Panc1 (cell line): ENCODE data around the gene CDADC1. TPM values are rescaled to one million over a fixed set of nuclear protein-coding genes. Genes with fewer than 3 reads are reported as not detected.

Source experiments
- ATAC-seq: fragments of 200-7000 bp; cut with Tn5 transposase; 2 replicates; pipeline ENCODE4 v1.9.1; 2020; ENCODE audit warnings: mild to moderate bottlenecking, moderate library complexity
- BruUV-seq: library from RNA; stranded (reverse); fragments of 400-500 nt; replicated peaks from 2 replicates; lab custom pipeline; 2021; lab: Mats Ljungman, UMichigan
- CTCF ChIA-PET: fragments of 300-600 bp; sonication (Branson Sonifier 250); formaldehyde crosslinking; loops from one replicate; lab custom pipeline; 2022; ENCODE audit warnings: antibody characterized with exemption; lab: Charles Lee
- POLR2A ChIA-PET: fragments of 300-600 bp; sonication (Branson Sonifier 250); formaldehyde crosslinking; loops from one replicate; lab custom pipeline; 2022; ENCODE audit warnings: antibody characterized with exemption; lab: Charles Lee
- DNase-seq: peaks from one replicate; pipeline ENCODE4 v3.0.0-alpha.2; 2010; ENCODE audit warnings: low read depth, low spot score
- H3K27ac ChIP-seq: 2 replicates; pipeline ENCODE4 v1.5.1; 2011; ENCODE audit warnings: mild to moderate bottlenecking, low read length, inconsistent platforms
- H3K27me3 ChIP-seq: fragments of 200-500 bp; sonication (Bioruptor generic); 2 replicates; pipeline ENCODE4 v1.6.0; 2014; ENCODE audit warnings: low read length, inconsistent platforms; ENCODE audit not compliant: control insufficient read depth, insufficient read depth
- H3K36me3 ChIP-seq: fragments of 200-500 bp; sonication (Bioruptor generic); 2 replicates; pipeline ENCODE4 v1.5.1; 2014; ENCODE audit warnings: inconsistent platforms, mild to moderate bottlenecking, low read length, moderate library complexity; ENCODE audit not compliant: control insufficient read depth, insufficient read depth
- H3K4me1 ChIP-seq: 2 replicates; pipeline ENCODE4 v1.5.1; 2011; ENCODE audit warnings: inconsistent platforms, mild to moderate bottlenecking, low read length, moderate library complexity; ENCODE audit not compliant: control insufficient read depth, insufficient read depth
- H3K4me3 ChIP-seq, 2 experiments: 2 replicates each; pipeline ENCODE4 v1.5.1; 2011 to 2012; ENCODE audit warnings: low read depth in 2 of 2, low read length in 2 of 2, mild to moderate bottlenecking in 2 of 2, inconsistent platforms in 1 of 2, moderate library complexity in 1 of 2
- H3K9me3 ChIP-seq: fragments of 200-500 bp; sonication (Bioruptor generic); 2 replicates; pipeline ENCODE4 v1.5.1; 2014; ENCODE audit warnings: low read depth, mild to moderate bottlenecking, inconsistent platforms, low read length, moderate library complexity; ENCODE audit not compliant: control insufficient read depth, insufficient read depth
- POLR2AphosphoS5 ChIP-seq: IDR thresholded peaks from 2 replicates; pipeline ENCODE4 v1.6.1; 2012; ENCODE audit warnings: mild to moderate bottlenecking, low read depth, low read length, moderate library complexity
- SIN3A ChIP-seq: IDR thresholded peaks from 2 replicates; pipeline ENCODE4 v1.6.1; 2012; ENCODE audit warnings: low read depth, mild to moderate bottlenecking, low read length, moderate library complexity, borderline replicate concordance; ENCODE audit not compliant: insufficient read depth
- TCF7L2 ChIP-seq: IDR thresholded peaks from 2 replicates; pipeline ENCODE4 v1.6.1; 2011; ENCODE audit warnings: mild to moderate bottlenecking, low read depth, low read length, inconsistent platforms
- in situ Hi-C: cut with HindIII; loops from 2 replicates; pipeline ENCODE4 v1.10.0; 2016; ENCODE audit warnings: low sequenced_read_pairs, low pct_unique_long_range_greater_than_20kb
- intact Hi-C: fragments of 100-400 bp; cut with micrococcal nuclease; formaldehyde crosslinking; loops from one replicate; pipeline ENCODE4 v1.10.0; 2022; ENCODE audit not compliant: unreplicated experiment
- total RNA-seq: library from RNA; stranded (reverse); gene quantifications from one replicate; pipeline ENCODE4 v1.2.1, GENCODE V29; 2021; ENCODE audit not compliant: unreplicated experiment
- TF ChIP-seq, protein P1 (sequence below), 2 experiments: IDR thresholded peaks; 2 replicates each; pipeline ENCODE4 v1.6.1; 2011 to 2012; ENCODE audit warnings: low read depth in 2 of 2, control low read depth in 1 of 2, low read length in 1 of 2, mild to moderate bottlenecking in 1 of 2, moderate library complexity in 1 of 2; ENCODE audit not compliant: insufficient read depth in 1 of 2
- TF ChIP-seq, protein P2 (sequence below): fragments of 450-650 bp; IDR thresholded peaks from 2 replicates; pipeline ENCODE4 v1.5.1; 2017; ENCODE audit warnings: mild to moderate bottlenecking

Gene CDADC1
- total RNA-seq, 1 experiment from 2014 or later: 11.8 TPM

DNA sequence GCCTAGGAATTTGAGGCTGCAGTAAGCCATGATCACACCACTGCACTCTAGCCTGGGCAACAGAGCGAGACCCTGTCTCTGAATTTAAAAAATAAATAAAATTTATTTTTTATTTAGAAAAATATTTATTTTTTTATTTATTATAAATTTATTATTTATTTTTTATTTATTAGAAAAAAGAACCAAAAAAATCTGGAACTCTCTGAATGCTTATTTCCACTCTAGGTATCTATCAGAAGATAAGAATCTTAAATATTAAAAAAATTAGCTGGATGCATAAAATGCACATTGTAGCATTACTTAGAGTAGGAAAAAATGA lies 82.8 kb downstream of the CDADC1 start:
- no peaks in the 10 kb centered on the region for H3K4me1 ChIP-seq
- ATAC-seq (no peak), DNase-seq (no peak)
- CTCF ChIA-PET: no interaction called here
- no TSS peak for BruUV-seq
- no peak overlapping the region for H3K4me3 ChIP-seq
- H3K27ac ChIP-seq: no peak overlapping the region
- POLR2A ChIA-PET: no interaction called here
- in situ Hi-C loops: no loop called here
- no peaks in the 10 kb centered on the region for H3K36me3 ChIP-seq
- intact Hi-C loops: no loop called here
- H3K9me3 ChIP-seq: no peaks in the 10 kb centered on the region
- TF ChIP-seq, protein P1, sequence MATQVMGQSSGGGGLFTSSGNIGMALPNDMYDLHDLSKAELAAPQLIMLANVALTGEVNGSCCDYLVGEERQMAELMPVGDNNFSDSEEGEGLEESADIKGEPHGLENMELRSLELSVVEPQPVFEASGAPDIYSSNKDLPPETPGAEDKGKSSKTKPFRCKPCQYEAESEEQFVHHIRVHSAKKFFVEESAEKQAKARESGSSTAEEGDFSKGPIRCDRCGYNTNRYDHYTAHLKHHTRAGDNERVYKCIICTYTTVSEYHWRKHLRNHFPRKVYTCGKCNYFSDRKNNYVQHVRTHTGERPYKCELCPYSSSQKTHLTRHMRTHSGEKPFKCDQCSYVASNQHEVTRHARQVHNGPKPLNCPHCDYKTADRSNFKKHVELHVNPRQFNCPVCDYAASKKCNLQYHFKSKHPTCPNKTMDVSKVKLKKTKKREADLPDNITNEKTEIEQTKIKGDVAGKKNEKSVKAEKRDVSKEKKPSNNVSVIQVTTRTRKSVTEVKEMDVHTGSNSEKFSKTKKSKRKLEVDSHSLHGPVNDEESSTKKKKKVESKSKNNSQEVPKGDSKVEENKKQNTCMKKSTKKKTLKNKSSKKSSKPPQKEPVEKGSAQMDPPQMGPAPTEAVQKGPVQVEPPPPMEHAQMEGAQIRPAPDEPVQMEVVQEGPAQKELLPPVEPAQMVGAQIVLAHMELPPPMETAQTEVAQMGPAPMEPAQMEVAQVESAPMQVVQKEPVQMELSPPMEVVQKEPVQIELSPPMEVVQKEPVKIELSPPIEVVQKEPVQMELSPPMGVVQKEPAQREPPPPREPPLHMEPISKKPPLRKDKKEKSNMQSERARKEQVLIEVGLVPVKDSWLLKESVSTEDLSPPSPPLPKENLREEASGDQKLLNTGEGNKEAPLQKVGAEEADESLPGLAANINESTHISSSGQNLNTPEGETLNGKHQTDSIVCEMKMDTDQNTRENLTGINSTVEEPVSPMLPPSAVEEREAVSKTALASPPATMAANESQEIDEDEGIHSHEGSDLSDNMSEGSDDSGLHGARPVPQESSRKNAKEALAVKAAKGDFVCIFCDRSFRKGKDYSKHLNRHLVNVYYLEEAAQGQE (IDR thresholded peaks at IDR 0.05; ENCODE audit: insufficient read depth in 1 of 2, low read depth in 2 of 2, low read length in 1 of 2): no peak
- TF ChIP-seq, protein P2, sequence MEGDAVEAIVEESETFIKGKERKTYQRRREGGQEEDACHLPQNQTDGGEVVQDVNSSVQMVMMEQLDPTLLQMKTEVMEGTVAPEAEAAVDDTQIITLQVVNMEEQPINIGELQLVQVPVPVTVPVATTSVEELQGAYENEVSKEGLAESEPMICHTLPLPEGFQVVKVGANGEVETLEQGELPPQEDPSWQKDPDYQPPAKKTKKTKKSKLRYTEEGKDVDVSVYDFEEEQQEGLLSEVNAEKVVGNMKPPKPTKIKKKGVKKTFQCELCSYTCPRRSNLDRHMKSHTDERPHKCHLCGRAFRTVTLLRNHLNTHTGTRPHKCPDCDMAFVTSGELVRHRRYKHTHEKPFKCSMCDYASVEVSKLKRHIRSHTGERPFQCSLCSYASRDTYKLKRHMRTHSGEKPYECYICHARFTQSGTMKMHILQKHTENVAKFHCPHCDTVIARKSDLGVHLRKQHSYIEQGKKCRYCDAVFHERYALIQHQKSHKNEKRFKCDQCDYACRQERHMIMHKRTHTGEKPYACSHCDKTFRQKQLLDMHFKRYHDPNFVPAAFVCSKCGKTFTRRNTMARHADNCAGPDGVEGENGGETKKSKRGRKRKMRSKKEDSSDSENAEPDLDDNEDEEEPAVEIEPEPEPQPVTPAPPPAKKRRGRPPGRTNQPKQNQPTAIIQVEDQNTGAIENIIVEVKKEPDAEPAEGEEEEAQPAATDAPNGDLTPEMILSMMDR: no peak
- TF ChIP-seq POLR2AphosphoS5 (no peak), TCF7L2 (no peak), SIN3A (no peak)
- H3K27me3 ChIP-seq: no peaks in the 10 kb centered on the region

DNA sequence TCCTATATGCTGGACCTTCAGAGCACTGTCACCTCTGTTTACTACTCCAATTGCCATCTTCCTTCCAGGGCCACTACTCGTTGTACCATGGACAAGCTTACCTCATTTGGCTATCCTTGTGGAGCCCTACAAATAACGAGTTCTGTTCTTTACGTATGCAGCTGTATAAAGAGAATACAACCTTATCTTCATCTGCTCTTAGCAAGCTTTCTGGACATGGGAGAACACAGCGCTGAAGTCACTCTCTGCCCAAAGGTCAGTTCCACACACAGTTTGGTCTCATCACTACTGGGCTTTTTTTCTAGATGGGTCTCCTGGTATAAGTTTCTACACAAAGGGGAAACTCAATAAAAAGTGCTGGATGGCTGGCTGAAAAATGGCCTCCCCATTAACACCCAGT lies 88.9 kb downstream of the CDADC1 start:
- in situ Hi-C loops: no loop called here
- no peaks in the 10 kb centered on the region for H3K27me3 ChIP-seq
- H3K36me3 ChIP-seq: no peaks in the 10 kb centered on the region
- no peak overlapping the region for H3K4me3 ChIP-seq
- no peaks in the 10 kb centered on the region; the same call in 1 of the 2 replicates for H3K4me1 ChIP-seq
- no TSS peak for BruUV-seq
- TF ChIP-seq, protein P1 (IDR thresholded peaks at IDR 0.05; ENCODE audit: insufficient read depth in 1 of 2, low read depth in 2 of 2, low read length in 1 of 2): no peak
- no peak for TF ChIP-seq TCF7L2
- DNase-seq (no peak), ATAC-seq (no peak)
- ChIA-PET CTCF (no interaction called here), POLR2A (no interaction called here)
- no peak overlapping the region for H3K27ac ChIP-seq
- H3K9me3 ChIP-seq: no peaks in the 10 kb centered on the region
- intact Hi-C loops: no loop called here
